K562 (cell line): ENCODE data around the gene RAD51AP1. TPM values are rescaled to one million over a fixed set of nuclear protein-coding genes. Genes with fewer than 3 reads are reported as not detected.

ENCODE experiments used
- CBFA2T2 ChIP-seq: fragments of 450-650 bp; conservative IDR thresholded peaks from 2 replicates; pipeline ENCODE4 v1.6.1; 2017; ENCODE audit warnings: mild to moderate bottlenecking
- CSDE1 ChIP-seq, 2 experiments: fragments of 450-650 bp; IDR thresholded peaks; 2 replicates each; pipeline ENCODE4 v1.6.1; 2016; ENCODE audit warnings: mild to moderate bottlenecking in 1 of 2
- FUS ChIP-seq: fragments of 200-400 bp; formaldehyde crosslinking; optimal IDR thresholded peaks from 2 replicates; pipeline ENCODE3; 2017; ENCODE audit warnings: low read depth, low read length
- GABPB1 ChIP-seq: sonication (generic); formaldehyde crosslinking; IDR thresholded peaks from 2 replicates; pipeline ENCODE4 v1.8.0; 2022; ENCODE audit warnings: mild to moderate bottlenecking, missing genetic modification reagents
- L3MBTL2 ChIP-seq: fragments of 450-650 bp; IDR thresholded peaks from 2 replicates; pipeline ENCODE4 v1.6.1; 2016; ENCODE audit warnings: mild to moderate bottlenecking, moderate library complexity
- RHOXF2B ChIP-seq: fragments of 250-450 bp; sonication (Bioruptor Pico); conservative IDR thresholded peaks from 2 replicates; pipeline ENCODE4 v1.5.1; 2021
- ZBTB49 ChIP-seq: sonication (generic); formaldehyde crosslinking; IDR thresholded peaks from 2 replicates; pipeline ENCODE4 v1.8.0; 2022; ENCODE audit warnings: missing genetic modification reagents, mild to moderate bottlenecking, borderline replicate concordance
- ZNF175 ChIP-seq: fragments of 200-800 bp; sonication (Bioruptor generic); IDR thresholded peaks from 2 replicates; pipeline ENCODE4 v1.6.1; 2016; ENCODE audit warnings: low read depth, mild to moderate bottlenecking, missing genetic modification characterization, missing compliant biosample characterization
- ZNF384 ChIP-seq: IDR thresholded peaks from 2 replicates; pipeline ENCODE4 v1.6.1; 2012; ENCODE audit warnings: low read depth, low read length, improper control_type of control experiment
- ZNF41 ChIP-seq: fragments of 250-450 bp; sonication (Bioruptor Pico); conservative IDR thresholded peaks from 2 replicates; pipeline ENCODE4 v1.4.0; 2020; ENCODE audit warnings: mild to moderate bottlenecking
- ZNF740 ChIP-seq, 3 experiments: fragments of 200-800 bp in 1 of 3; sonication (Bioruptor generic) in 1 of 3; sonication (generic) in 1 of 3; formaldehyde crosslinking in 1 of 3; IDR thresholded peaks; 2 replicates each; pipeline versions ENCODE4 v1.6.1 to v1.8.0; 2016 to 2022; ENCODE audit warnings: mild to moderate bottlenecking in 2 of 3, missing compliant biosample characterization in 2 of 3, missing genetic modification characterization in 2 of 3, missing genetic modification reagents in 1 of 3
- polyA plus RNA-seq, 8 experiments: library from polyadenylated mRNA; depleted of rRNA in 4 of 8; stranded (reverse) in 5 of 8; unstranded in 3 of 8; fragments of >200 nt; fragmentation: Nextera tagmentation in 2 of 8; fragmentation: Illumina TruSeq in 1 of 8; extraction: Ambion mirVana in 2 of 8; extraction: Trizol in 1 of 8; gene quantifications; 2 replicates each; pipeline versions ENCODE4 v1.2.1 to v1.2.3, GENCODE V29; 2011 to 2014; ENCODE audit warnings: inconsistent platforms in 1 of 8, missing spikeins in 1 of 8
- total RNA-seq, 7 experiments: library from RNA; depleted of rRNA in 6 of 7; stranded (reverse); fragments of >200 nt in 6 of 7; fragmentation: Illumina TruSeq in 2 of 7; extraction: Trizol in 2 of 7; gene quantifications; 2 replicates each; pipeline versions ENCODE4 v1.2.1 to v1.2.3, GENCODE V29; 2011 to 2021; ENCODE audit warnings: low replicate concordance in 1 of 7
- TF ChIP-seq, protein P1 (sequence below): fragments of 450-650 bp; formaldehyde crosslinking; IDR thresholded peaks from 2 replicates; pipeline ENCODE4 v1.4.0; 2022; ENCODE audit warnings: missing genetic modification characterization
- TF ChIP-seq, protein P2 (sequence below), 2 experiments: fragments of 450-650 bp; formaldehyde crosslinking in 1 of 2; IDR thresholded peaks; 2 replicates each; pipeline versions ENCODE4 v1.4.0 to v1.6.1; 2014 to 2020; ENCODE audit warnings: mild to moderate bottlenecking in 2 of 2, borderline replicate concordance in 1 of 2, low read depth in 1 of 2
- TF ChIP-seq, protein P3 (sequence below): sonication (generic); formaldehyde crosslinking; IDR thresholded peaks from 2 replicates; pipeline ENCODE4 v1.8.0; 2022; ENCODE audit warnings: missing genetic modification reagents, mild to moderate bottlenecking, borderline replicate concordance

The RAD51AP1 gene
- total and polyA plus RNA-seq, 9 of the 15 experiments (the other 6 are each of a cell fraction or from before 2014, with no cell fraction given), result 43.8 to 111 (median 89.1) TPM

DNA sequence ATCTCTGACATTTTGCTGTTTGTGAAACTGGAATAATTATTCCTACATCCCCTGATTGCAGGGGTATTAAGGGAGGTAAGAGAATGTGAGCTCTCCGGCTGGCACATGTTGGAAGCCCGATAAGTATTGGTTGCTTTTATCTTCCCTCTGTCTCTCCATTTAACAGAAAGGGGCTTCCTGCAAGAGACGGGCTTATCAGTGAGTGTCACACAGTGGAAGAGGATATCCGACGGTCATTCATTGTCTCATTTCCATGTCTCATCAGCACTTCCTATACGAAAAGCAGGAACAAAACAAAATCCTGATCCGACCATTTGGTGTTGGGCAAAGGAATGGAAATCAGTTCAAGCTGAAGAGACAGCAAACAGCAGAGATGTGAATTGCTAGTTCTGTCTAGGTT, 34.0 kb downstream of the RAD51AP1 start (continued):
- TF ChIP-seq GABPB1 (no peak), ZBTB49 (no peak), FUS (no peak), ZNF41 (CRISPR knock-in tag) (no peak), CSDE1 (IDR thresholded peaks at IDR 0.05) (no peak), ZNF384 (no peak), RHOXF2B (CRISPR knock-in tag) (no peak), CBFA2T2 (peak; percentile 82), ZNF175 (CRISPR knock-in tag) (no peak), L3MBTL2 (no peak), ZNF740 (CRISPR knock-in tag; IDR thresholded peaks at IDR 0.05) (no peak), ZNF740 (tag; IDR thresholded peaks at IDR 0.05) (no peak)
- TF ChIP-seq, protein P1, sequence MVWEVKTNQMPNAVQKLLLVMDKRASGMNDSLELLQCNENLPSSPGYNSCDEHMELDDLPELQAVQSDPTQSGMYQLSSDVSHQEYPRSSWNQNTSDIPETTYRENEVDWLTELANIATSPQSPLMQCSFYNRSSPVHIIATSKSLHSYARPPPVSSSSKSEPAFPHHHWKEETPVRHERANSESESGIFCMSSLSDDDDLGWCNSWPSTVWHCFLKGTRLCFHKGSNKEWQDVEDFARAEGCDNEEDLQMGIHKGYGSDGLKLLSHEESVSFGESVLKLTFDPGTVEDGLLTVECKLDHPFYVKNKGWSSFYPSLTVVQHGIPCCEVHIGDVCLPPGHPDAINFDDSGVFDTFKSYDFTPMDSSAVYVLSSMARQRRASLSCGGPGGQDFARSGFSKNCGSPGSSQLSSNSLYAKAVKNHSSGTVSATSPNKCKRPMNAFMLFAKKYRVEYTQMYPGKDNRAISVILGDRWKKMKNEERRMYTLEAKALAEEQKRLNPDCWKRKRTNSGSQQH, result no peak
- TF ChIP-seq, protein P2, sequence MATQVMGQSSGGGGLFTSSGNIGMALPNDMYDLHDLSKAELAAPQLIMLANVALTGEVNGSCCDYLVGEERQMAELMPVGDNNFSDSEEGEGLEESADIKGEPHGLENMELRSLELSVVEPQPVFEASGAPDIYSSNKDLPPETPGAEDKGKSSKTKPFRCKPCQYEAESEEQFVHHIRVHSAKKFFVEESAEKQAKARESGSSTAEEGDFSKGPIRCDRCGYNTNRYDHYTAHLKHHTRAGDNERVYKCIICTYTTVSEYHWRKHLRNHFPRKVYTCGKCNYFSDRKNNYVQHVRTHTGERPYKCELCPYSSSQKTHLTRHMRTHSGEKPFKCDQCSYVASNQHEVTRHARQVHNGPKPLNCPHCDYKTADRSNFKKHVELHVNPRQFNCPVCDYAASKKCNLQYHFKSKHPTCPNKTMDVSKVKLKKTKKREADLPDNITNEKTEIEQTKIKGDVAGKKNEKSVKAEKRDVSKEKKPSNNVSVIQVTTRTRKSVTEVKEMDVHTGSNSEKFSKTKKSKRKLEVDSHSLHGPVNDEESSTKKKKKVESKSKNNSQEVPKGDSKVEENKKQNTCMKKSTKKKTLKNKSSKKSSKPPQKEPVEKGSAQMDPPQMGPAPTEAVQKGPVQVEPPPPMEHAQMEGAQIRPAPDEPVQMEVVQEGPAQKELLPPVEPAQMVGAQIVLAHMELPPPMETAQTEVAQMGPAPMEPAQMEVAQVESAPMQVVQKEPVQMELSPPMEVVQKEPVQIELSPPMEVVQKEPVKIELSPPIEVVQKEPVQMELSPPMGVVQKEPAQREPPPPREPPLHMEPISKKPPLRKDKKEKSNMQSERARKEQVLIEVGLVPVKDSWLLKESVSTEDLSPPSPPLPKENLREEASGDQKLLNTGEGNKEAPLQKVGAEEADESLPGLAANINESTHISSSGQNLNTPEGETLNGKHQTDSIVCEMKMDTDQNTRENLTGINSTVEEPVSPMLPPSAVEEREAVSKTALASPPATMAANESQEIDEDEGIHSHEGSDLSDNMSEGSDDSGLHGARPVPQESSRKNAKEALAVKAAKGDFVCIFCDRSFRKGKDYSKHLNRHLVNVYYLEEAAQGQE (IDR thresholded peaks at IDR 0.05; ENCODE audit: borderline replicate concordance), result no peak
- TF ChIP-seq, protein P2 (CRISPR knock-in tag; IDR thresholded peaks at IDR 0.05; ENCODE audit: low read depth), result no peak
- TF ChIP-seq, protein P3, sequence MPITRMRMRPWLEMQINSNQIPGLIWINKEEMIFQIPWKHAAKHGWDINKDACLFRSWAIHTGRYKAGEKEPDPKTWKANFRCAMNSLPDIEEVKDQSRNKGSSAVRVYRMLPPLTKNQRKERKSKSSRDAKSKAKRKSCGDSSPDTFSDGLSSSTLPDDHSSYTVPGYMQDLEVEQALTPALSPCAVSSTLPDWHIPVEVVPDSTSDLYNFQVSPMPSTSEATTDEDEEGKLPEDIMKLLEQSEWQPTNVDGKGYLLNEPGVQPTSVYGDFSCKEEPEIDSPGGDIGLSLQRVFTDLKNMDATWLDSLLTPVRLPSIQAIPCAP, result no peak
